ENCODE measurements around the gene TAC3. TPM values are rescaled to one million over a fixed set of nuclear protein-coding genes. Genes with fewer than 3 reads are reported as not detected.
"Not testable (repeated sequence)": the region's sequence is repeated elsewhere in the genome, so short reads cannot be mapped to it uniquely, and the experiment has no call there.

Gene TAC3
- total RNA-seq, 1 experiment from 2014 or later, result 1.2 TPM

DNA sequence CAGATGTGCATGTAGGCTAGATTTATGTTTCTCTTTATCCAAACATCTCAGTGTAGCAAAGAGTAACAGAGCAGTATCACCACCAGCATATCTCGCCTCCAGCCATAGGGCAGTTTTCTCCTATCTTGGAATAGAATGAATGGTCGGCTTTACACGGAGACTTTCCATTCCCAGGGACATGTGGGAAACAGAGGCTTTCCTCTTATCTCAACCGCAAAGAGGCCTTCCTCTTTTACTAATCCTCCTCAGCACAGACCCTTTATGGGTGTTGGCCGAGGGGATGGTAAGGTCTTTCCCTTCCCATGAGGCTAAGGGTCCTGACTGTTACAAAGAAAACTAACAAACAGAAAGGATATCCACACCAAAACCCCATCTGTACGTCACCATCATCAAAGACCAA, 47.4 kb downstream of the TAC3 start:
- H3K27me3 ChIP-seq (ENCODE audit: control insufficient read depth, insufficient read depth, low read length); H3K36me3 ChIP-seq (replicated peaks; ENCODE audit: control insufficient read depth, insufficient read depth, low read length); DNase-seq; H3K4me3 ChIP-seq (ENCODE audit: insufficient read depth, low read depth, low read length): not testable (repeated sequence)

DNA sequence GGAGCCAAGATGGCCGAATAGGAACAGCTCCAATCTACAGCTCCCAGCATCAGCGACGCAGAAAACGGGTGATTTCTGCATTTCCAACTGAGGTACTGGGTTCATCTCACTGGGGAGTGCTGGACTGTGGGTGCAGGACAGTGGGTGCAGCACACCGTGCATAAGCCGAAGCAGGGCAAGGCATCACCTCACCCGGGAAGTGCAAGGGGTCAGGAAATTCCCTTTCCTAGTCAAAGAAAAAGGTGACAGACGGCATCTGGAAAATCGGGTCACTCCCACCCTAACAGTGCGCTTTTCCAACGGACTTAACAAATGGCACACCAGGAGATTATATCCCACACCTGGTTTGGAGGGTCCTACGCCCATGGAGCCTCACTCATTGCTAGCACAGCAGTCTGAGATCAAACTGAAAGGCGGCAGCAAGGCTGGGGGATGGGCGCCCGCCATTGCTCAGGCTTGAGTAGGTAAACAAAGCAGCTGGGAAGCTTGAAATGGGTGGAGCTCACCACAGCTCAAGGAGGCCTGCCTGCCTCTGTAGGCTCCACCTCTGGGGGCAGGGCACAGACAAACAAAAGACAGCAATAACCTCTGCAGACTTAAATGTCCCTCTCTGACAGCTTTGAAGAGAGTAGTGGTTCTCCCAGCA, 50.2 kb downstream of the TAC3 start:
- not testable (repeated sequence) for H3K4me3 ChIP-seq (ENCODE audit: insufficient read depth, low read depth, low read length); H3K27me3 ChIP-seq (ENCODE audit: control insufficient read depth, insufficient read depth, low read length); DNase-seq; H3K36me3 ChIP-seq (replicated peaks; ENCODE audit: control insufficient read depth, insufficient read depth, low read length)

DNA sequence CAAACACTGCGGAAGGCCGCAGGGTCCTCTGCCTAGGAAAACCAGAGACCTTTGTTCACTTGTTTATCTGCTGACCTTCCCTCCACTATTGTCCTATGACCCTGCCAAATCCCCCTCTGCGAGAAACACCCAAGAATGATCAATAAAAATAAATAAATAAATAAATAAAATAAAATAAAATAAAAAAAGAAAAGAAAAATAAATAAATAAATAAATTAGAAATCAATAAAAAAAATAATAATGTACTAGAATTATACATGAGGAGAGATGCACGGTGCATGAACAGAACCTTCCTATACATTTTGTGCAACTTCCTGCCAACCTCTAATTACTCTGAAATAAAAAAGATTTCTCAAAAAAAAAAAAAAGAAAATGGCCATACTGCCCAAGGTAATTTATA, 51.2 kb downstream of the TAC3 start:
- not testable (repeated sequence) for DNase-seq; H3K36me3 ChIP-seq (replicated peaks; ENCODE audit: control insufficient read depth, insufficient read depth, low read length); H3K27me3 ChIP-seq (ENCODE audit: control insufficient read depth, insufficient read depth, low read length); H3K4me3 ChIP-seq (ENCODE audit: insufficient read depth, low read depth, low read length)

DNA sequence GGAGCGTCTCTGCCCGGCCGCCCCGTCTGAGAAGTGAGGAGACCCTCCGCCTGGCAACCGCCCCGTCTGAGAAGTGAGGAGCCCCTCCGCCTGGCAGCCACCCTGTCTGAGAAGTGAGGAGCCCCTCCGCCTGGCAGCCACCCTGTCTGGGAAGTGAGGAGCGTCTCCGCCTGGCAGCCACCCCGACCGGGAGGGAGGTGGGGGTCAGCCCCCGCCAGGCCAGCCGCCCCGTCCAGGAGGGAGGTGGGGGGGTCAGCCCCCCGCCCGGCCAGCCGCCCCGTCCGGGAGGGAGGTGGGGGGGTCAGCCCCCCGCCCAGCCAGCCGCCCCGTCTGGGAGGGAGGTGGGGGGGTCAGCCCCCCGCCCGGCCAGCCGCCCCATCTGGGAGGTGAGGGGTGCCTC, 52.8 kb downstream of the TAC3 start:
- H3K27me3 ChIP-seq (ENCODE audit: control insufficient read depth, insufficient read depth, low read length); H3K4me3 ChIP-seq (ENCODE audit: insufficient read depth, low read depth, low read length); DNase-seq; H3K36me3 ChIP-seq (replicated peaks; ENCODE audit: control insufficient read depth, insufficient read depth, low read length): not testable (repeated sequence)

DNA sequence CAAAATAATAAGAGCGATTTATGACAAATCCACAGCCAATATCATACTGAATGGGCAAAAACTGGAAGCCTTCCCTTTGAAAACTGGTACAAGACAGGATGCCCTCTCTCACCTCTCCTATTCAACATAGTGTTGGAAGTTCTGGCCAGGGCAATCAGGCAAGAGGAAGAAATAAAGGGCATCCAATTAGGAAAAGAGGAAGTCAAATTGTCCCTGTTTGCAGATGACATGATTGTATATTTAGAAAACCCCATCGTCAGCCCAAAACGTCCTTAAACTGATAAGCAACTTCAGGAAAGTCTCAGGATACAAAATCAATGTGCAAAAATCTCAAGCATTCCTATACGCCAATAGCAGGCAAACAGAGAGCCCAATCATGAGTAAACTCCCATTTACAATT, 54.1 kb downstream of the TAC3 start:
- not testable (repeated sequence) for H3K36me3 ChIP-seq (replicated peaks; ENCODE audit: control insufficient read depth, insufficient read depth, low read length); DNase-seq; H3K27me3 ChIP-seq (ENCODE audit: control insufficient read depth, insufficient read depth, low read length); H3K4me3 ChIP-seq (ENCODE audit: insufficient read depth, low read depth, low read length)

Other genes with a start within 250 kb of the TAC3 start
- gene SDR9C7, start 82.1 kb downstream of the TAC3 start, total RNA-seq (2014; rRNA removed; shearing (Covaris generic)), result 0.28 TPM in 1 of 2 replicates, not detected in the other
- gene RDH16, start 58.9 kb downstream of the TAC3 start, total RNA-seq (2014; rRNA removed; shearing (Covaris generic)), result 0.63 and 0.66 TPM in 2 replicates
- gene ZBTB39, start 10.0 kb downstream of the TAC3 start, total RNA-seq (2014; rRNA removed; shearing (Covaris generic)), result 11.6 and 13.0 TPM in 2 replicates
- gene MYO1A, start 33.6 kb upstream of the TAC3 start, total RNA-seq (2014; rRNA removed; shearing (Covaris generic)), result 0.24 and 0.59 TPM in 2 replicates
- gene NEMP1, start 62.3 kb upstream of the TAC3 start, total RNA-seq (2014; rRNA removed; shearing (Covaris generic)), result 22.6 and 30.6 TPM in 2 replicates
- gene NAB2, start 72.6 kb upstream of the TAC3 start, total RNA-seq (2014; rRNA removed; shearing (Covaris generic)), result 19.0 and 20.8 TPM in 2 replicates
- gene STAT6, start 94.8 kb upstream of the TAC3 start, total RNA-seq (2014; rRNA removed; shearing (Covaris generic)), result 43.5 and 51.5 TPM in 2 replicates
- gene LRP1, start 112.0 kb upstream of the TAC3 start, total RNA-seq (2014; rRNA removed; shearing (Covaris generic)), result 17.3 and 23.9 TPM in 2 replicates
- gene LRP1-AS, start 131.1 kb upstream of the TAC3 start, total RNA-seq (2014; rRNA removed; shearing (Covaris generic)), result not detected in 2 replicates
- 0.74 and 2.2 TPM in 2 replicates for gene NXPH4, start 200.3 kb upstream of the TAC3 start, total RNA-seq (2014; rRNA removed; shearing (Covaris generic))
- gene SHMT2, start 213.2 kb upstream of the TAC3 start, total RNA-seq (2014; rRNA removed; shearing (Covaris generic)), result 355 and 399 TPM in 2 replicates
- 0.90 and 1.6 TPM in 2 replicates for gene STAC3, start 234.7 kb upstream of the TAC3 start, total RNA-seq (2014; rRNA removed; shearing (Covaris generic))

All from H7 (cell line).